Glomerular visceral epithelial cell (primary cell): Measurements from ENCODE around the gene DNASE1L2.
A peak's percentile ranks its signal among the peaks of the same experiment; 100 is the strongest.

Experiments used
- DNase-seq: peaks from one replicate; pipeline ENCODE4 v3.0.0-alpha.2; 2016; ENCODE audit errors: extremely low spot score

Gene DNASE1L2

GRCh38 chr16:2204416-2205103 is 31.7 kb upstream of the DNASE1L2 start:
- DNase-seq: no peak

GRCh38 chr16:2205104-2205966 is 30.9 kb upstream of the DNASE1L2 start, which contains the start of gene MLST8:
Gene MLST8 (plus strand): TSS chr16:2205454. CDS start chr16:2206086, 632 bp downstream.
- peak; percentile 85 for DNase-seq

- no peak for DNase-seq
These were observed 30.3 kb upstream of the DNASE1L2 start for GRCh38 chr16:2205967-2206313.

GRCh38 chr16:2206420-2206779 is 29.8 kb upstream of the DNASE1L2 start:
- no peak for DNase-seq

GRCh38 chr16:2206780-2207433 is 29.3 kb upstream of the DNASE1L2 start:
- DNase-seq: no peak

- no peak for DNase-seq
These were observed 28.4 kb upstream of the DNASE1L2 start for GRCh38 chr16:2207872-2208271.

- DNase-seq: no peak
These were observed 27.9 kb upstream of the DNASE1L2 start for GRCh38 chr16:2208308-2208707.

- DNase-seq: no peak
These were observed 27.5 kb upstream of the DNASE1L2 start for GRCh38 chr16:2208772-2209171.

- DNase-seq: no peak
These were observed 26.8 kb upstream of the DNASE1L2 start for GRCh38 chr16:2209258-2210008.

- DNase-seq: no peak
These were observed 26.3 kb upstream of the DNASE1L2 start for GRCh38 chr16:2210009-2210332.

GRCh38 chr16:2210386-2211365 is 25.6 kb upstream of the DNASE1L2 start, which contains the start of gene BRICD5:
Gene BRICD5 (minus strand): TSS chr16:2210863. CDS start chr16:2210833, 30 bp downstream.
- peak; percentile 33 for DNase-seq

- DNase-seq: no peak
These were observed 24.3 kb upstream of the DNASE1L2 start for GRCh38 chr16:2211923-2212347.

GRCh38 chr16:2212362-2213324 is 23.6 kb upstream of the DNASE1L2 start:
- DNase-seq: no peak

GRCh38 chr16:2213817-2214718 is 22.2 kb upstream of the DNASE1L2 start:
- DNase-seq: no peak

GRCh38 chr16:2214719-2214968 is 21.6 kb upstream of the DNASE1L2 start, which contains the start of gene PGP:
Gene PGP (minus strand): TSS chr16:2214840. CDS start chr16:2214777, 63 bp downstream.
- no peak for DNase-seq

GRCh38 chr16:2216330-2216729 is 19.9 kb upstream of the DNASE1L2 start:
- no peak for DNase-seq

- DNase-seq: peak; percentile 98
These were observed 12.9 kb upstream of the DNASE1L2 start, which contains the start of gene E4F1 for GRCh38 chr16:2223221-2223941. Gene E4F1 (plus strand): TSS chr16:2223591. CDS start chr16:2223614, 23 bp downstream.
